AG08395 (cell line): ENCODE measurements around the gene MSL1.

ENCODE experiments used
- DNase-seq: peaks from one replicate; pipeline ENCODE4 v3.0.0; 2012; ENCODE audit warnings: mixed read lengths, low spot score

Gene MSL1

GRCh38 chr17:40090237-40091119, 31.3 kb upstream of the MSL1 start:
- no peak for DNase-seq

GRCh38 chr17:40091691-40092397, 29.9 kb upstream of the MSL1 start:
- DNase-seq, result no peak

- DNase-seq, result peak; percentile 60
Measured at GRCh38 chr17:40092581-40092980, 29.2 kb upstream of the MSL1 start.

GRCh38 chr17:40093005-40093579, 28.7 kb upstream of the MSL1 start:
- no peak for DNase-seq

GRCh38 chr17:40093580-40094201, 28.1 kb upstream of the MSL1 start:
- no peak for DNase-seq

- no peak for DNase-seq
Measured at GRCh38 chr17:40094874-40095273, 26.9 kb upstream of the MSL1 start.

GRCh38 chr17:40095351-40095943, 26.3 kb upstream of the MSL1 start:
- DNase-seq, result no peak

GRCh38 chr17:40095944-40096791, 25.6 kb upstream of the MSL1 start:
- no peak for DNase-seq

GRCh38 chr17:40097087-40097486, 24.7 kb upstream of the MSL1 start:
- DNase-seq, result no peak

GRCh38 chr17:40097931-40098845, 23.6 kb upstream of the MSL1 start:
- peak; percentile 52 for DNase-seq

DNA sequence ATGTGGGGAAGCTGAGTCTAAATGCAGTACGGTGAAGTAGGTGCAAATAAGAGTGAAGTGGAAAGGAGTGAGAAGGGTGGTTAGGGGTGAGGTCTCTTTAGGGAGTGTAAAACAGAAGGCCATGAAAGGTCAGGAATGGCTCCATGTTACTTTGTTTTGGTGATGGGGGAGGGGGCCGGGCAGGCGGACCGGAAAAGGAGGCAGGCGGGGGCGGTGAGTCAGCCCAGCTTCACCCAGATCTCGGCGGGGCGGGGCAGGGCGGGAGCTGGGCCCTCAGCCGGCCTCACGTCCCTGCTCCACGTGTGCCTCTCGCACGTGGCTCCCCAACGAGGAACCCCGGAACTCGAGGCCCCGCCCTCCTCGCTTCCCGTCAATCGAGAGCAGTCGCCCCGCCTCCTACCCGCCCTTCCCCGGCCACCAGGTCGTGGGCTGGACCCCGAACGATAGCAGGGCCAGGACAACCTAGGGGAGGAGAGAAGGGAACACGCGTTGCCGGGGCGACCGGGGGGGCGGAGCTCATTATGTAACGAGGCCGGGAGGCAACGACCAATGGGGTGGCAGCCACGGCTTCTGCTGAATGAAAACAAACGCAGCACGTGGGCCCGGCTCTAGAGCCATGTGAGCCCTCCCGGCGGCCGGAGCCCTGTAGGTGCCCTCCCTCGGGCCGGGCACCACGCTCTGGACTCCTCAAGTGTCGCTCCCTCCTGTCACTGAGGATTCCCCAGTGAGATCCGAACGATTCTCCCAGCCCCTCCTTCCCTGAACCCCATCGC, 22.7 kb upstream of the MSL1 start:
- peak; percentile 99 for DNase-seq

GRCh38 chr17:40099619-40100418, 22.0 kb upstream of the MSL1 start:
- no peak for DNase-seq

DNA sequence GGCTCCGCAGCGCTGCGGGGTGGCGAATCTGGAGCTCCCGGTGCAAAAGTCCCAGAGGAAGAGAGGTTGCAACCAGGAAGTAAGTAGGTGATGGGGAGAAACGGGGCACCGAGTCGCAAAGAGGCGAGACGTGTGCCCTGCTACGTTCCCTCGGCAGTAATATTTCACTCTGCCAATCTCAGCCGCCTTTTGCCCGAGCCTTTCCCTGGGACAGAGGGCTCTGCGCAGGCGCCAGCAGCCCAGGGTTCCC, 21.4 kb upstream of the MSL1 start, which contains the start of gene NR1D1:
Gene NR1D1, minus strand, starts transcription at position 171 of the 250 bp plus-strand sequence. CDS start 495 bp downstream, outside the sequence.
- DNase-seq, result no peak

GRCh38 chr17:40100669-40101366, 21.0 kb upstream of the MSL1 start:
- peak; percentile 98 for DNase-seq

GRCh38 chr17:40101367-40102210, 20.2 kb upstream of the MSL1 start:
- DNase-seq, result no peak

- DNase-seq, result no peak
Measured at GRCh38 chr17:40103071-40103661, 18.6 kb upstream of the MSL1 start.

- DNase-seq, result no peak
Measured at GRCh38 chr17:40103688-40104087, 18.1 kb upstream of the MSL1 start.
